Breast epithelium (tissue), 4 donors: ENCODE results near the gene ELOVL6. TPM values are rescaled to one million over a fixed set of nuclear protein-coding genes. Genes with fewer than 3 reads are reported as not detected.
"Not testable (repeated sequence)": the region's sequence is repeated elsewhere in the genome, so short reads cannot be mapped to it uniquely, and the experiment has no call there.

Source experiments
- DNase-seq, 2 donors: peaks; one replicate each; pipeline ENCODE4 v3.0.0-alpha.2; 2019; ENCODE audit warnings: low spot score in 2 of 2
- H3K27ac ChIP-seq, 2 donors: fragments of 200-600 bp; sonication (generic) in 1 of 2; one replicate each; pipeline ENCODE4 v1.5.1; 2016 to 2019; ENCODE audit warnings: mild to moderate bottlenecking in 1 of 2
- H3K27me3 ChIP-seq, 2 donors: fragments of 200-600 bp; sonication (generic) in 1 of 2; one replicate each; pipeline versions ENCODE4 v1.5.1 to v1.6.0; 2017 to 2019; ENCODE audit warnings: control low read depth in 1 of 2, mild to moderate bottlenecking in 1 of 2
- H3K36me3 ChIP-seq: fragments of 200-600 bp; one replicate; pipeline ENCODE4 v1.5.1; 2019
- H3K4me1 ChIP-seq, 2 donors: fragments of 200-600 bp; sonication (generic); one replicate each; pipeline ENCODE4 v1.5.1; 2016 to 2019; ENCODE audit warnings: control low read depth in 1 of 2
- H3K4me3 ChIP-seq, 3 donors: fragments of 200-600 bp; sonication (generic); 1 replicate in 2 of 3; 2 replicates in 1 of 3; pipeline ENCODE4 v1.5.1; 2016 to 2019; ENCODE audit warnings: mild to moderate bottlenecking in 3 of 3, moderate library complexity in 2 of 3
- H3K9me3 ChIP-seq, 2 donors: fragments of 200-600 bp; sonication (generic) in 1 of 2; one replicate each; pipeline ENCODE4 v1.5.1; 2016 to 2019; ENCODE audit warnings: control low read depth in 1 of 2
- POLR2A ChIP-seq: fragments of 450-650 bp; IDR thresholded peaks from one replicate; pipeline ENCODE4 v1.6.1; 2016; ENCODE audit warnings: antibody characterized with exemption, mild to moderate bottlenecking, moderate library complexity
- POLR2AphosphoS5 ChIP-seq, 3 donors: sonication (generic); formaldehyde crosslinking; IDR thresholded peaks; one replicate each; pipeline ENCODE4 v1.6.1; 2017; ENCODE audit warnings: antibody characterized with exemption in 3 of 3
- intact Hi-C: fragments of 100-400 bp; cut with DNase I; formaldehyde crosslinking; loops from one replicate; pipeline ENCODE4 v1.15.1; 2023; ENCODE audit warnings: low total_unique reads
- total RNA-seq, 3 donors: library from RNA; depleted of rRNA; stranded (reverse); fragments of >200 nt; gene quantifications; one replicate each; pipeline ENCODE4 v1.1.0, GENCODE V29; 2016
- TF ChIP-seq, protein P1 (sequence below), 3 donors: fragments of 450-650 bp; IDR thresholded peaks; one replicate each; pipeline ENCODE4 v1.5.1; 2016 to 2017; ENCODE audit warnings: antibody characterized with exemption in 3 of 3, mild to moderate bottlenecking in 3 of 3, moderate library complexity in 3 of 3

The ELOVL6 gene, protein sequence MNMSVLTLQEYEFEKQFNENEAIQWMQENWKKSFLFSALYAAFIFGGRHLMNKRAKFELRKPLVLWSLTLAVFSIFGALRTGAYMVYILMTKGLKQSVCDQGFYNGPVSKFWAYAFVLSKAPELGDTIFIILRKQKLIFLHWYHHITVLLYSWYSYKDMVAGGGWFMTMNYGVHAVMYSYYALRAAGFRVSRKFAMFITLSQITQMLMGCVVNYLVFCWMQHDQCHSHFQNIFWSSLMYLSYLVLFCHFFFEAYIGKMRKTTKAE
- total RNA-seq = 1 to 10 TPM; 2.2 to 5.6 (median 4.1) TPM

DNA sequence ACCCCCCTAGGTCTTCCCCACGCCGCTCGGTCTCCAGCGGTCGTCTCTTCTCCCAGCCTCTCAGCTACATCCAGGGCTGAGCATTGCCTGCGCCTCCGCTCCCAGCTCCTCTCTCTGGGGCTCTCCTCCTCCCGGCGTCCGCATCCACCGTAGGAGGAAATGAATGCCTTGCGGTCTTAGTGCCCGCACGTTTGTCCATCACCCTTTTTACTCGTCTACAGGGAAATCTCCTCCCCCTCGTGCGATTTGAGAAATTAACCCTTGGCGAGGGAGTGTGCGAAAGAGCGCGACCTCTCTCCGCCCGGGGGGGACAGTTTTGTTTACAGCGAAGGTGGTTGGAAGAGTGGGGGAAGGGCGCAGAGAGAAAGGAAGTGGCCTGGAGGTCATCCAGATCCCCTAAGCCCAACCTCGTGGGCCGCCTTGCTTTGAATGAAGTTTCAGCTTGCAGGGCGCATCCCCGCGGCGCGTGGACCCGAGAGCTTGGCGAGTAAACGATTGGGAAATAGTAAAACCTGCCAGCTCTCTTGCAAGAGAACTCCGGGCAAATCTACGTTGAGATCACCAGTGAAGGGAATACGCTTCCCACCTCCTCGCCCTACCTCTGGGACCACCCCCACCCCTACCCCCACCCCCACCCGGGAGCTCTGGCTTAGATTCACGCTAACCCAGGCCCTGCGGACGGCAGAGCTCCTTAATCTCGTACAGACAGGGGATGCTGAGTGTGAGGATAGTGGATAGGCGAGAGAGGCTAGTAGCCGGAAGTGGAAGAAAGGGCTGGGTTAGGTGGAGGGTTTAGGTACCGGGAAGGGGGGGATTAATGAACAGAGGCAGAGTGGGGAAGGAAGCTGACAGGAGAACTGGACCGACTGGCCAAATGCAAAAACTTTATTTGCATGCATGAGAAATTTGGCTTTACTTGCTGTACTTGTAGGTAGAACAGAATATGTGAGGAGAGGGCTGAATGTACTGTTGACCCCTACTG lies at the start of gene ELOVL6:
Gene ELOVL6 (minus strand): TSS at position 181 of the 982 bp plus-strand sequence. CDS start 280 bp downstream, outside the sequence.
- intact Hi-C loops = no loop called here
- H3K9me3 ChIP-seq = no peaks in the 10 kb centered on the region
- DNase-seq = no peak
- H3K4me1 ChIP-seq = no peaks in the 10 kb centered on the region
- peak within 1 kb of the TSS; percentile 86 to 91 (median 89) for H3K4me3 ChIP-seq
- no peaks in the 10 kb centered on the region for H3K27me3 ChIP-seq
- no peaks in the 10 kb centered on the region for H3K36me3 ChIP-seq
- TF ChIP-seq POLR2A (no peak), POLR2AphosphoS5 (IDR thresholded peaks at IDR 0.05) (peak in 2 of 3 donors; percentile 13 to 16)
- TF ChIP-seq, protein P1, sequence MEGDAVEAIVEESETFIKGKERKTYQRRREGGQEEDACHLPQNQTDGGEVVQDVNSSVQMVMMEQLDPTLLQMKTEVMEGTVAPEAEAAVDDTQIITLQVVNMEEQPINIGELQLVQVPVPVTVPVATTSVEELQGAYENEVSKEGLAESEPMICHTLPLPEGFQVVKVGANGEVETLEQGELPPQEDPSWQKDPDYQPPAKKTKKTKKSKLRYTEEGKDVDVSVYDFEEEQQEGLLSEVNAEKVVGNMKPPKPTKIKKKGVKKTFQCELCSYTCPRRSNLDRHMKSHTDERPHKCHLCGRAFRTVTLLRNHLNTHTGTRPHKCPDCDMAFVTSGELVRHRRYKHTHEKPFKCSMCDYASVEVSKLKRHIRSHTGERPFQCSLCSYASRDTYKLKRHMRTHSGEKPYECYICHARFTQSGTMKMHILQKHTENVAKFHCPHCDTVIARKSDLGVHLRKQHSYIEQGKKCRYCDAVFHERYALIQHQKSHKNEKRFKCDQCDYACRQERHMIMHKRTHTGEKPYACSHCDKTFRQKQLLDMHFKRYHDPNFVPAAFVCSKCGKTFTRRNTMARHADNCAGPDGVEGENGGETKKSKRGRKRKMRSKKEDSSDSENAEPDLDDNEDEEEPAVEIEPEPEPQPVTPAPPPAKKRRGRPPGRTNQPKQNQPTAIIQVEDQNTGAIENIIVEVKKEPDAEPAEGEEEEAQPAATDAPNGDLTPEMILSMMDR (IDR thresholded peaks at IDR 0.05) = no peak
- H3K27ac ChIP-seq = peak within 1 kb of the TSS; percentile 87 to 91

DNA sequence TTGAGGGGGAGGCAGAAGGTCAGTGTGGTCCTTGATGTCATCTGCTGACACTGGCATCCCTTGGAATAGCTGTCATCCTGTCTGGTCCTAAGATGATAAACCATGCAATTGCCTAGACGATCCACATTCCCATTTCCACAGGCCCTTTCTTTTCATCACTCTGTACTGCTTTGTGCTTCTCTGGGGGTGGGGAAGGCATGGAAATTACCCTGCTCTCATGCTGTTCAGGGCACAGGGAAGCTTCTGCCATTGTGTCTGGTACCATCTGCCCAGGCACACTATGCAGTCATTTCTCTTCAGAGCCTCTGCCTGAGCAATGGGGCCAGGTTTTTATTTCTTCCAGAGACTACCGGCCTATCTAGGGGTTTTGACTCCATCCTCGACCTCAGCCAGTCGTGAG lies 49.7 kb upstream of the ELOVL6 start:
- intact Hi-C loops = no loop called here
- Histone ChIP-seq H3K27me3 (no peaks in the 10 kb centered on the region), H3K36me3 (no peaks in the 10 kb centered on the region), H3K27ac (no peak overlapping the region), H3K4me3 (no peak overlapping the region), H3K4me1 (no peaks in the 10 kb centered on the region), H3K9me3 (no peaks in the 10 kb centered on the region)
- TF ChIP-seq, protein P1 (IDR thresholded peaks at IDR 0.05) = no peak
- no peak for TF ChIP-seq POLR2A
- no peak for TF ChIP-seq POLR2AphosphoS5 (IDR thresholded peaks at IDR 0.05)
- no peak for DNase-seq

DNA sequence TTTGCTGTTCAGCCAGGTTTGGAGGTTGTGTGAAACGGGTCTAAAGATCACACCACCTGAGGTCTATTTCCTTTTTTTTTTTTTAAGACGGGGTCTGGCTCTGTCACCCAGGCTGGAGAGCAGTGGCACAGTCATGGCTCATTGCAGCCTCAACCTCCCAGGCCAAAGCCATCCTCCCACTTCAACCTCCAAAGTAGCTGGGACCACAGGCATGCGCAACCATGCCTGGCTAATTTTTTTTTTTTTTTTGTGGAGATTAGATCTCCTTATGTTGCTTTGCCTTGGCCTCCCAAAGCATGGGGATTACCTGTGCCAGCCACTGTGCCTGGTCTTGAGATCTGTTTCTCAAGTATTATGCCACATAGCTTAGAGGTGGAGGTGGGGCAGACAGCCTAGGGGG lies 49.2 kb upstream of the ELOVL6 start:
- H3K9me3 ChIP-seq = no peaks in the 10 kb centered on the region
- H3K27ac ChIP-seq = no peak overlapping the region
- DNase-seq = no peak
- TF ChIP-seq POLR2AphosphoS5 (IDR thresholded peaks at IDR 0.05) (no peak), POLR2A (no peak)
- TF ChIP-seq, protein P1 (IDR thresholded peaks at IDR 0.05) = no peak
- H3K36me3 ChIP-seq = no peaks in the 10 kb centered on the region
- H3K4me1 ChIP-seq = no peaks in the 10 kb centered on the region
- intact Hi-C loops = no loop called here
- H3K4me3 ChIP-seq = no peak overlapping the region
- H3K27me3 ChIP-seq = no peaks in the 10 kb centered on the region

DNA sequence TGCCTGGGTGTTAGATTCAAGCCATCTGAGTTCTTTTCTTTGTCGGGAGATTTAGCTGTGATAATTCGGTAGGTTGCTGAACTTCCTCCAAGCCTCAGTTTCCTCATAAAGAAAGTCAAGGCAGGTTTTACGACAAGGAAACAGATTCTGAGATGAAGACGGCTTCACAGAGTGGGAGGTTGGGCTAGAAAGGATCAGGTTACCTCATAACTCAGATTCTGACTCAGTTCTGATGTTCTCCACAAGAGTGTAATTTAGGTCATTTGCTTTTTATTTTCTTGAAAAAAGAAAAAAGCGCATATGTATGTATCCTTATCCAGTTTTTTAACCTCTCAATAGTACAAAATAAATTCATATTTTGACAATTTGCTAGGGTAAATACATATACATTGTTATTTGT lies 47.2 kb upstream of the ELOVL6 start:
- H3K4me1 ChIP-seq = no peaks in the 10 kb centered on the region
- intact Hi-C loops = no loop called here
- H3K36me3 ChIP-seq = no peaks in the 10 kb centered on the region
- no peak overlapping the region for H3K27ac ChIP-seq
- DNase-seq = no peak
- no peak overlapping the region for H3K4me3 ChIP-seq
- H3K27me3 ChIP-seq = no peaks in the 10 kb centered on the region
- TF ChIP-seq POLR2AphosphoS5 (IDR thresholded peaks at IDR 0.05) (no peak), POLR2A (no peak)
- TF ChIP-seq, protein P1 (IDR thresholded peaks at IDR 0.05) = no peak
- no peaks in the 10 kb centered on the region for H3K9me3 ChIP-seq

DNA sequence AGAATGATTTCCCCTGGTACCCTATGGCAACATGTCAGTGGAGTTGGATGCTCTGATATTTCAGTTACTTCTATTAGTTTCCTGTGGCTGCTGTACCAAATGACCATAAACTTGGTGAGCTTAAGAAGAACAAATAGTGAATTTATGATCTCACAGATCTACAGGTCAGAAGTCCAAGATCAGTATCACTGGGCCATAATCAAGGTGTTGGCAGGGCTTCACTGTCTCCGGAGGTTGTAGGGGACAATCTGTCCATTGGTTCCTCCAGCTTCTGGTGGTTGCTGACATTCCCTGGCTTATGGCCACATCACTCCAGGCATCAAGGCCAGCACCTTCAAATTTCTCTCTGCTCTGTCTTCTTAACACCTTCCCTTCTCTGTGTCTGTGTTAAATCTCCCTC lies 37.9 kb upstream of the ELOVL6 start:
- Histone ChIP-seq H3K27me3 (no peaks in the 10 kb centered on the region), H3K4me3 (no peak overlapping the region), H3K27ac (no peak overlapping the region), H3K36me3 (no peaks in the 10 kb centered on the region), H3K4me1 (no peaks in the 10 kb centered on the region), H3K9me3 (no peaks in the 10 kb centered on the region)
- no peak for DNase-seq
- intact Hi-C loops = no loop called here
- TF ChIP-seq POLR2A (no peak), POLR2AphosphoS5 (IDR thresholded peaks at IDR 0.05) (no peak)
- TF ChIP-seq, protein P1 (IDR thresholded peaks at IDR 0.05) = no peak

DNA sequence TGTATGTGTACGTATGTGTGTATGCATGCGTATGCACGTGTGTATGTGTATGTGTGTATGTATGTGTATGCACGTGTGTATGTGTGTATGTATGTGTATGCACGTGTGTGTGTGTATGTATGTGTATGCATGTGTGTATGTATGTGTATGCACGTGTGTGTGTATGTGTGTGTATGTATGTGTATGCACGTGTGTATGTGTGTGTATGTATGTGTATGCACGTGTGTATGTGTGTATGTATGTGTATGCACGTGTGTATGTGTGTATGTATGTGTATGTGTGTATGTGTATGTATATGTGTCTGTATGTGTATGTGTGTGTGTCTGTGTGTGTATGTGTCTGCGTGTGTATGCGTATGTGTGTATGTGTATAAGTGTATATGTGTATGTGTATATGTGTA lies 35.2 kb upstream of the ELOVL6 start:
- intact Hi-C loops, H3K36me3 ChIP-seq, H3K27ac ChIP-seq, H3K9me3 ChIP-seq, DNase-seq, H3K4me1 ChIP-seq, H3K27me3 ChIP-seq, H3K4me3 ChIP-seq: not testable (repeated sequence)
